NOMO-1 treated with dmso at 0.1 percent for 144 hours (cell line): ENCODE measurements around the gene IL10.
A peak's percentile ranks its signal among the peaks of the same experiment; 100 is the strongest.
"Not testable (repeated sequence)": the region's sequence is repeated elsewhere in the genome, so short reads cannot be mapped to it uniquely, and the experiment has no call there.

Source experiments
- DNase-seq: peaks from one replicate; lab custom pipeline; 2025; ENCODE audit not compliant: unreplicated experiment; lab: John Stamatoyannopoulos, UW

The IL10 gene

DNA sequence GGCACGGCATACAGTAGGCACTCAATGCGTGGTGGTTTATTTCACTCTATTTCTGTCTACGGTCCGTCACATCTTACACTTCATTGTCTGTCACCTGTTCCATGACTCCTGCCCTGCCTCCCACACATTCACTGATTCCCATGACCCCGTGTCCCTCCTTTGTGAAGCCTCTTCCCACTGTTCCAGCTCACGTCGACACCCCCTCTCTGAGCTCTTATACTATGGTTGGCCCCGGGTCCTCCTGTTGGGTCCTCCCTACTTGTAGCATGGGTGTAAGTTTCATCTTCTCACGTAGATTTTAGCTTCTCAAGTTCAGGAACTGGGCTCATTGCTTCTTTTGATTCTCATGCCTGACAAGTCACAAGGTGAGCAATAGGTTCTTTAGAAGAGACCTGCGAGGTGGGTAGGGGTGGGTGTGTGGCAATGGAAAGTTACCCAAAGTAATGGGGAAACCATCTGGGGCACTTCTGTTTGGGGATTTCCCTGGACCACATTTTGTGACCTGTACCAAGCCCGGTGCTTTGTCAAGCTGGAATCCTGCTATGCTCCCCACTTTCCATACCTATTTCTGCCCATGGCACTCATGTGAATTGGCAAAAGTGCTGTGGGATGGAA lies 22.1 kb upstream of the IL10 start:
- DNase-seq = no peak

- no peak for DNase-seq
Measured at GRCh38 chr1:206793620-206794019, 21.3 kb upstream of the IL10 start.

DNA sequence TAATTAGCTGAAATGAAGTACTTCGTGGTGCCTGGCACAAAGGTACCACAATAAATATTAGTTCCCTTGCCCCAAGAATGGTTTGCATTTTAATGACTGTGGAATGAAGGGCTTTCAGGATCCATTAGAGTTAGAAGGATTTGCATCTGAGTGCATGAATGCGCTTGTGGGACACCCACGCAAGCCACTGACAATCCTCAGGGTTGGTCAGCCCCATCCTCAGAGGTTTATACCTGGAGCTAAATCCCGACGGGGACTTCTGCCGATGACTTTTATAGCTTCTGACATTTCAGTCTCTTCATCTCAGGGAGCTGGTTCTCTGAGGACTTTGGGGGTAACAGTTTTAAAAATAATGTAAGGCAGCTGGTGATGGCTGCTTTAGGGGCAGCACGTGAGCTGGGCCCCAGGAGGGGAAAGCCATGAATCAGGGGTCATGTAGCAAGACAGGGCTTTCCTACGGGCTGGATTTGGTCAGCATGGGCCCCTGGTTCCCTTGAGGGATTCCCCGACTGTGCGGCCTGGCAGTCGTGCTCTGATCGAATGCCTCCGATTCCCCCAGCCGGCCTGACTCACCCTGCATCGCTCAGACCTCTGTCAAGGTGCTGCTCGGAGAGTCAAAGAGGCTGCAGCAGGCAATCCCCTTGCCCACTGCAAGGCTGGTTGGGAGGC lies 20.8 kb upstream of the IL10 start:
- DNase-seq = no peak

DNA sequence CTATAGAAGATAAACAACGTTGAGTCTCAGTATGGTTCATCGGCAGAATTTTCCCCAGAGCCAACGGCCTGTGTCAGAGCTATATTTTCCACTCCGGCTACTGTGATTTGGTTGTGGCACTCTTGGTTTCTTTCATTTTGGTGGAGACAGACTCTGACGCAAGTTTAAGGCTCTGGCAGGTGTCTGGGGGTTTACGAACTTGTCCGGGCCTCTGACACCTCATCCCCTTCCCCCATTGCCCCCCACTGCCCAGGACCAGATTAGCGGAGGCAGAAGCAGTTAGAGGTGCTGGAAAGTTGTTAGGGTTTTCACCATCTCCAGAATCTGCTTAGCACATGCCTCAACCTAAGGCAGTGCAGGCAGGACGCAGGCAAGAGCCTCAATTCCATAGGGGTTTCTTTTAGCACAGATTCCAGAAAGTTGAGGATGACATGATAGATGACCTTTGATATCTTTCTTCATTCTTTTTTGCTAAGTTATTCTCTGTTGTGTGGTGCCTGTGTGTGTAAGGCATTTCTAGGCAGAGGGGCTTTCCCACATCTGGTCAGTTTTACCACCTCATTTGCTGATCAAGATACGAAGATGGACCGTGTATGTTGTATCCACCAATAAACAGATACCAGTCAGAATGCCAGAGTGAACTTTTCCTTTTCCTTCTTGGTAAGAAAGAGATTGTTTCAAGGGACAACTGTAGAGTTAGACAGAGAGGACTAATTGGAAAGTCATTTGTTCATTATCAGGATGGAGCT lies 18.4 kb upstream of the IL10 start:
- no peak for DNase-seq

DNA sequence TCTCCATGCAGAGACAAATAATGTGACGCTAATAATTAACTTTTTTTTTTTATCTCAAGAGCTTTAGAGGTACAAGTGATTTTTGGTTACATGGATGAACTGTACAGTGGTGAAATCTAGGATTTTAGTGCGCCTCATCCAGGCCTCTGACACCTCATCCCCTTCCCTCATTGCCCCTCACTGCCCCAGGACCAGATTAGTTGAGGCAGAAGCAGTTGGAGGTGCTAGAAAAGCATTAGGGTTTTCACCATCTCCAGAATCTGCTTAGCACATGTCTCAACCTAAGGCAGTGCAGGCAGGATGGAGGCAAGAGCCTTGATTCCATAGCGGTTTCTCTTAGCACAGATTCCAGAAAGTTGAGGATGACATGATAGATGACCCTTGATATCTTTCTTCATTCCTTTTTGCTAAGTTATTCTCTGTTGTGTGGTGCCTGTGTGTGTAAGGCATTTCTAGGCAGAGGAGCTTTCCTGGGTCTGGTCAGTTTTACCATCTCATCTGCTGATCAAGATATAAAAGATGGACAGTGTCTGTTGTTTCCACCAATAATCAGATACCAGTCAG lies 16.3 kb upstream of the IL10 start:
- DNase-seq = no peak

- no peak for DNase-seq
Measured at GRCh38 chr1:206787891-206788290, 15.6 kb upstream of the IL10 start.

DNA sequence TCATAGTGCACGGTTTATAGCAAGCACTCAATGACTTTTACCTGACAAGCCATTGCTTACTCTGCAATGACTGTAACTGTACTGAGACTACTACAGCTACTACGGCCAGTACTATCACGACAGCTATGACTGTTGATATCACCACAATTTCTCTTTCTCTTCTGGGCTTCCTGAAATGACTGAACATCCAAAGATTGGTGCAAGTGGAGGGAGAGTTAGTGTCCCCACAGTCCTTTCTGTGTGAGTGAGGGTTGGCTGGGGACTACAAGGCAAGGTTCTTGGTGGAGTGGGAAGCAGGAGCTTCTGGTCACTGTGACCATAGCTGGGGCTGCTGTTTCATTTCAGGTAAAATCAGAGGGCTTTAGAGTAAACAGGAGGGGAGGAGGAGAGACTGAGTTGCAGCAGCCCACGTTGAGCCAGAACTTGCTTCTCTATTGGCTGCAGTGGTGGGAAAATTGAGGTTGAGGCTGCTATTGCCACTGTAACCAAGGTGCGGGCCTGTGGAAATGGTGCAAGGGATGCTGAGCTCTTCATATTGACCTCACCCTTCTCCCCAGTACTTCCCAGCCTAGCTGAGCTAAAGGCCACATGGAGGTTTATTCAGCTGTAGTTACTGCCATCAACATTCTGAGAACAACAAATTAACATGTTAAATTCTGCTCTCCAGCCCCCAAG lies 14.1 kb upstream of the IL10 start:
- no peak for DNase-seq

GRCh38 chr1:206785182-206785765 lies 13.0 kb upstream of the IL10 start:
- DNase-seq = no peak

DNA sequence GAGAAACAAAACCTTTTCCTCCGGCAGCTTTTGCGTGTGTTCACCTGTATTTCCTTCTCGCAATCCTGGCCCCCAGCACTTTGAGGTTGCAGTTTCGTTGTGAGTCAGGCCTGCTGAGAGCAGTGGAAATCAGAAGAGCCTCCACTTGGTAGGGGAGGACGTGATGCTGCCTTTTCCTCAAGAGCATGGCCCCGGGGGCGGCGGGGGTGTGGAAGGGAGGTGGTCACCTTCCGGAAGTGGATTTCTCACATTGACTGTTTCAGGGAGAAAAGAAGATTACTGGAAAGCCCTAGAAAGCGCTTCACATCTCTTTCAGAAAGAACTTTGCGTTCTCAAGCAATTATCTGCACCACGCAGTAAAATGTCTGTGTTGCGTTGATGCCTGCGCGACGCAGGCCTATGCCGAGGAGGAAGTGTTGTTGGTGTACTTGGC lies 12.2 kb upstream of the IL10 start:
- DNase-seq = no peak

DNA sequence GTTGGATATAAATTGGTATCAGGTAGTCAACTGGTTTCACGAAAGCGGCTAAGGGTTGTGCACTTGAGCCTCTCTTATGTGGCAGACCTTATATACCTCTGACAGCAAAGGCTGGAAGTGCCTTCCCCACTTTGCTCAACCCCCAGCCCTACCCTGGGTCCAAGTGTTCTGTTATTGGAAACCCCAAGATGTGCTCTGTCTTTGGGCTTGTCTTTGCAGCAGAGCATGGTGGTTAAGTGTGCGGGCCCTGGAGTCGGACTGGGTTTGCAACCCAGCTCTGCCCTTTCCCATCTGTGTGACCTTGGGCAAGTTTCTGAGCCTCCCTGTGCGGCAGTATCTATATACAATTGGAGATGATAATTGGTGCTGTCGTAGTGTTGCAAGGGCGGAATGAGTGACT lies 11.2 kb upstream of the IL10 start:
- no peak for DNase-seq

- DNase-seq = no peak
Measured at GRCh38 chr1:206782448-206782847, 10.2 kb upstream of the IL10 start.

DNA sequence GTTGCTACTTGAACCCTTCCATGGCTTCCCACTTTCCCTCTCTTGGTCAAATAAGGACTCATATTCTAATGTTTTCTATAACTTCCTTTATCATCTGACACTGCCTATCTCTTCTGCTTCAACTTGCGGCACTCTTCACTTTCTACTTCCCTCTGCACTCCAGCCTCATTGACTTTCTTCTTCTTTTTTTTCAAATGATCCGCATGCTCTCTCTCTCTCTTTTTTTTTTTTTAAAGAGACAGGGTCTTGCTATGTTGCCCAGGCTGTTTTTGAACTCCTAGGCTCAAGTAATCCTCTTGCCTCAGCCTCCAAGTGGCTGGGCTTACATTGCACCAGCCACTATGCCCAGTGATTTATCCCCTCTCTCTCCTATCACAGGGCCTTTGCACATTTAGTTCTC lies 7.3 kb upstream of the IL10 start:
- peak; percentile 83 for DNase-seq

- not testable (repeated sequence) for DNase-seq
Measured at GRCh38 chr1:206778911-206779310, 6.6 kb upstream of the IL10 start.

DNA sequence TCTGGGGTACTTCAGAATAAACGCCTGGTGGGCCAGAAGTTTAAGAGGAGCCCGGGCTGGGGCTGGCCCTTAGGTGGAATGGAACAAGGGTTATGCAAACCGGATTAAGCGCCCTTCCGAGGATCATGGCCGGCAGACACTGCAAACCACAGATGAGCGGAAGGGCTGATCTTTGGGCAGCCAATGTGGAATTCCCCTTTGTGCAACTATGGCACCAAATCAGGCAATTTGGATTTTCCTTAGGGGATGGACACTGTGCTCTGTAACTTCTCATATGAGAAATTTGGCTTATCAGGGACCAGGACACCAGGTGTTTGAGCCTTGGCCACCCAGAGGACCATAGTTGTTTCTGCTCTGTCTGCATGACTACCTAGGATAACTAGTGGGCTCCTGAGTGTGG lies 5.7 kb upstream of the IL10 start:
- no peak for DNase-seq

DNA sequence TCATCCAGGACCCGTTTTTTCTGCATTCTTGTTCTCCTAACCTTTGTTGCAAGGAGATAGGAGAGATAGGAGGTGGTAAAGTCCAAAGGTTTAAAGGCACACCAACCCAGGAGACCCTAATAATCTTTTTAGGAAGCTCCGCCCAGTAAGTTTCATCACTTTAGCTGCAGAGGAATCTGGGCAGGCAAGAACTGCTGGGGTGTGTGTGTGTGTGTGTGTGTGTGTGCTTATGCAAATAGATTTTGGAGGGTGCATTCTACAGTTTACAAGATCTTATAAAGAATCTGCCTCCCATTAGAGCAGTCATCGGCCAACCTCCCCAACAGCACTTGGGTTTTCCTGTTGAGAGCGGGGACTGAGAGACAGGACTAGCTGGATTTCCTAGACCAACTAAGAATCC lies 3.9 kb upstream of the IL10 start:
- no peak for DNase-seq

GRCh38 chr1:206774093-206774492 lies 1.8 kb upstream of the IL10 start:
- DNase-seq = peak; percentile 6

DNA sequence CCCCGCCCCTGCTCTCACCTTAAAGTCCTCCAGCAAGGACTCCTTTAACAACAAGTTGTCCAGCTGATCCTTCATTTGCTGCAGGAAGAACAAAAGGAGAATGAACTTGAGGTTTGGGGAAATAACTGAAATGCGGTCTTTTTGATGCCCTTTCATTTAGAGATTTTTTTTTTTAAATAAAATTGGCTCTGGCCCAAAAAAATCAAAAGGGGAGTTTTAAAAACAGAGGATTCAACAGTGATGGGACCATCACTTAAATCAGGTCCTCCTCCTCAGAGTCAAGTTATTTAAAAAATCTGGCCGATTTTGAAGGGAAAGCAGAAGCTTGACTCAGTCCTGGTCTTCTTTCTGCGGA lies 979 bp downstream of the IL10 start:
- DNase-seq = no peak

DNA sequence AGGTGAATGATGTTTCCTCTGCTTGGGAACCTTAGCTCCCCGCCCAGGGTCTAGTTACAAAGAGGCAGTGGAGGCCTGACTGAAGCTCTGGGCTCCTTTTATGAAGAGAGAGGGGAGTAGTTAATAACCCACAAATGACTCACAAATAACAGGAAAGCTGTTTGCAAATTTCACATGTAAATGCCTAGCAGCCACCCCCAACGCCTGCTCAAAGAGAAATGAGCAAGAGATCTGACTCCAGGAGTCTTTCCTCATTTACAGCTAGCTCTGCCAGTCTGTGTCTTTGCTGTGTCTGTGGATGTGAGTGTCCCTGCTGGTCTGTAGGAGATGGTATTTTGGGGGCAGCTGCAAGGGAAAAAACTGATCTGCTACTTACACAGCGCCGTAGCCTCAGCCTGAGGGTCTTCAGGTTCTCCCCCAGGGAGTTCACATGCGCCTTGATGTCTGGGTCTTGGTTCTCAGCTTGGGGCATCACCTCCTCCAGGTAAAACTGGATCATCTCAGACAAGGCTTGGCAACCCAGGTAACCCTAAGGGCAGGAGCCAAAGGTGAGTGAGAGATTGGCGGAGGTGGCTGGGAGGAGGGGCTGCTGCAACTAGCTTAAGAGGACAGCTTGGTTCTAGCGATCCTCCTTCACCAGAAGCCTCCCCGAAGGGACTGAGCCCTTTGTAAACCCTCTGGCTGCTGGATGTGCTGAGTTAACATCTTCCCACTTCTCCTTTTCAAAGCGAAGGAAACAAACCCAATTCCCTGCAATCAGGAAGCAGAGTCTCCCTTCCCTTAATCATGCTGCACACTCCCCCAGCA lies 1.6 kb downstream of the IL10 start, which contains the start of gene IL19:
TSS of gene IL19 (plus strand) at position 243 of the 807 bp plus-strand sequence. CDS start 65,890 bp downstream, outside the sequence.
- peak; percentile 43 for DNase-seq

GRCh38 chr1:206769304-206769731 lies 3.0 kb downstream of the IL10 start:
- no peak for DNase-seq
